ENCODE results near the gene APOBEC3A.

- TF ChIP-seq ATF1 (CRISPR knock-in tag; IDR thresholded peaks at IDR 0.05): no peak
- no peak for TF ChIP-seq CTCF (IDR thresholded peaks at IDR 0.05)
- TF ChIP-seq E2F1 (CRISPR knock-in tag; IDR thresholded peaks at IDR 0.05): no peak
- TF ChIP-seq SP1 (CRISPR knock-in tag; conservative IDR thresholded peaks at IDR 0.05): no peak
- no peak for TF ChIP-seq ZSCAN18 (CRISPR knock-in tag; IDR thresholded peaks at IDR 0.05)
- no peak for TF ChIP-seq ATF6 (CRISPR knock-in tag; IDR thresholded peaks at IDR 0.05)
- TF ChIP-seq PREB (CRISPR knock-in tag; IDR thresholded peaks at IDR 0.05; ENCODE audit: borderline replicate concordance): no peak
- TF ChIP-seq ETV6 (CRISPR knock-in tag; IDR thresholded peaks at IDR 0.05): no peak
Measured at GRCh38 chr22:38953577-38954413, 3.6 kb upstream of the APOBEC3A start.
